GM21367 (cell line): ENCODE measurements around the gene XRN2.
A peak's percentile ranks its signal among the peaks of the same experiment; 100 is the strongest.

ENCODE experiments used
- ATAC-seq: cut with Tn5 transposase; IDR thresholded peaks from one replicate; pipeline ENCODE4 v1.9.1; 2021; ENCODE audit not compliant: unreplicated experiment

Gene XRN2

DNA sequence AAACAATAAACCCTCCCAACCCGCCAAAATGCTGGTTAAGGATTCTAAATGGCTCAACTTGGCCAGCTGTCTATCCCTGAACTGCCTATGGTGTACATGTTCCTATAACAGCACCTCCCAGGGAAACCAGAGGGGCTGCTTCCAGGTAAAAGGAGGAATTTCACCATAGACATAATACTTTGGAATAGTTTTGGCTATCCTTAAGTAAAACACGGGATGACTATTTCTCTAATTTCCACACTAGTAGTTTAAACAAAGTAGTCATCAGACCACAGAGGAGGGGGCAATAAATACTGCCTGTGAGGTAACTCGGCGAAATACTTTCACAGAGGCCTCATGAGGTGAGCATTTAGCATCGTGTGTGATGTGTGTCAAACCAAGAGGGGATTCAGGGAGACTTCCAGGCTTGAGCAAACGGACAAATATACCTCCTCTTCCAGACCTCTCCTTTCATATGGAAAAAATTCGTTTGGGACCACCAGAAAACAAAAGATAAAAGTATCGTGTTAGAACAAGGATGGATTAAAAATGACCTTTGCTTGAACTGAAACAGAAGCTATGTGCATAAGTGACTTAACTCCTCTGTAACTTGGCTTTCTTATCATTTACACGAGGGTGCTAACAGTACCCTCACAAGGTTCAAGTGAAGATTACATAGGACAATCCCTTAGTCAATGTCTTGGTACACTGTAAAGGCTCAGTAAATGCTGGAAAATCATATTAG, 1.0 kb upstream of the XRN2 start:
- ATAC-seq = no peak

DNA sequence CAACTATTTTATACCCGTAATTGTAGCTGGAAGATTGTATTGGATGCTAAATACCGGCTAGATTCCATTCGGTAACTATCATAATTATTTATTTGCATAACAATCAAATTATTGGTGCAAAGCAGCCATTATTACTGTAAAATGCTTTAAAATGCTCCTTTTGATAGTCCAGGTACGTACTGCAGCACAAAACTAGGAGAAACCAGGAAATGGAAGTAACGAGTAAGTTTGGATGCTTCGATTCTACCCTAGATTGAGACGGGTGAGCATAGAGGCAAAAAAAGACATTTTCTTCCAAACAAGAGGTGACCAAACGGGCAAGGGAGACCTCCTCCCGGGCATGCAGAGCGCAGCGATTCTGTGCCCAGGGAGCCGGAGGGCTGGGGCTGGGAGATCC, 469 bp upstream of the XRN2 start:
- ATAC-seq = no peak

DNA sequence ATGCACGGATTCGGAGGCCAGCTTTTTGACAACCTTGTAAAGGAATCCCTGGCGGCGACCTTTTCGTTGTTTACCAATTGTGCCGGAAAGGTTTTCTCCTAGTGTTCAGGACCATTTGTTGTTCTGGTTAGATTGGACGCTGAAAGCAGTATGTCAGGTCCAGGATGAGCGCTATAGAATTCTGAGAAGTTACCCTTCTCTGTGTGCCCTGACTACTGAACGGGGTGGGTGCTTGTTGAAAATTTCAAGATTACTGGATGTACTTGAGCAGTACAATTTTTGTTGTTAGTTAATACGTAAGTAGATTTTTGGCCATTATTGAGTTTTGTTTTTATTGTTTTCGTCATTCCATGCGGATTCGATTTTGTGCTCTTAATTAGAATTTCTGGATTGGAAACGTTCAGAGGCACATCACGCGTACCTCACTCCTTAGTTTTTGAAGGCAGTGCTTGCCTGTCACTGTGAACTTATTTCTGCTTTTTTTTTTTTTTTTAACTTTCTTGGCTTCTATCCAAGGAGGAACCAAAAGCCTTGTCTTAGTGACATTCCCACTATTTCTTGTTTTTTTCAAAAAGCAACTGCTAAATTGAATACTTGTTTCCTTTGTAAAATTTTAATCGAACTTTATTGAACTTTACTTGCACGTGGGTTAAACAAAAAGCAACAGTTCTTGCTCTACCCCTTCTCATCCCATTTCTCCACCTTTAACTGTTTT, 898 bp downstream of the XRN2 start:
- peak; percentile 6 for ATAC-seq

DNA sequence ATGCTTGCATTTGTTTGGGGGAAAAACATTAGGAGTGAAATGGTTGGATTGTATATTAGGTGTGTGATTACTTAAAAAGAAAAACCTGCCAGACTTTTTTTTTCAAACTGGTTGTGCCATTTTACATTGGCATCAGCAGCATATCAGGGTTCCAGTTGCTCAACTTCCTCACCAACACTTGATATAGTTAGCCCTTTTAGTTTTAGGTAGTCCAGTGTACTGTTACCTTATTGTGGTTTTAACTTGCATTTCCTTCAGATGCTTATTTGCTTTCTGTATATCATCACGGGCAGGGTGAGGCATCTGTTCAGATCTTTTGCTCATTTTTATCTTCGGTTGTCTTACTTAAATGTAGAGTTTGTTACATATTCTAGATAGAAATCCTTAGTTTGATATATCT, 5.2 kb downstream of the XRN2 start:
- ATAC-seq = no peak

DNA sequence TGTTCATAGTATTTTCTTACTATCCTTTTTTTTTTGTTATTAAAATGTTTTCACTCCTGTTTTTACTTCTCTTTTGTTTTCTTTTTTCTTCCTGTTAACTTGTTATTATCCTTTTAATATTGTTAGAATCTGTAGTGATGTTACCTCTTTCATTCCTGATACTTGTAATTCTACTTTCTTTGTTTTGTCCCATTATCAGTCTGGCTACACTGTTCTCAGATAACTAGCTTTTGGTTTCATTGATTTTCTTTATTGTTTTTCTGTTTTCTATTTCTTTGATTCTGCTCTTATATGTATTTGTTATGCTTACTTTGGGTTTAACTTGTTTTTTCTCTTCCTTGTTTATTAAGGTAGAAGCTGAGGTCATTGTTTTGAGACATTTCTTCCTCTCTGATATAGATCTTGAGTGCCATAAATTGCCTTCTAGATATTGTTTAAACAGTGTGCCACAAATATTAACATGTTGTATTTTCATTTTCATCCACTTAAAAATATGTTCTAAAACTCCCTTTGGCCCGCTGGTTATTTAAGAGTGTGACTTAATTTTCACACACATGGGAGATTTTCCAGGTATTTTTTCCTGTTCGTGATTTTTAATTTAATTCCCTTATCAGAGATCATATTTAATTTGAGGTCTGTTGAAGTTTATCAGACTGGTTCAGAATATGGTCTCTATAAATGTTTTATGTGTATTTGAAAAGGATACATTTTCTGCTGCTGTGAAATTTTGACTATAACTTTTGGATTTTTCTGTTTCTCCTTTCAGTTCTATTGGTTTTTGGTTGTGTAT, 6.7 kb downstream of the XRN2 start:
- no peak for ATAC-seq

DNA sequence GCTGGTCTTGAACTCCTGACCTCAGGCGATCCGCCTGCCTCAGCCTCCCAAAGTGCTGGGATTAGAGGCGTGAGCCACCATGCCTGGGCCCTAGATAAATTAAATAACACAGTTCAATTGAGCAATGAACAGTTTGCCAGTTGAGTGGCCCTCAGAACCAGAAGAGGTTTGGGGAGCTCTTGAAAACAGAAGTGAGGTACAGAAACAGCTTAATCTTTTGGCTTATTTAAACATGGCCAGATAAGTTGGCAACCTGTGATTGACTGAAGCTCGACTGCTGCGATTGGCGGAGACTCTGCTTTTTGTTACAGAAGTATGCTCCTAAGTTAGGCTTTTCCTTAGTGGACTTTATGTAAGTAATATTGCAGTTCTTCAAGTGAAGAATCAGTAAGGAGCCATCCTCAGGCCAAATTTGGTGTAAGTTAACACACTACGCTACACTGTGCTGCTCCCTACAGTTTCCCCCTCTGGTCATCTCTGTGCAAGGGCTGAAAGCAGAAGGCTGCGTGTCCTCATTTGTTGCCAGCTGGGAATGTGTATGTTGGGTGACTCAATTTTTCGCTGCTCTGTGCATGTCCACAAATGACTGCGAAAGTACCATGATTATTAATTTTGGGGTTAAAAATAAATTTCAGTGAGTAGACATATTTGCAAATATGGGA, 9.8 kb downstream of the XRN2 start:
- no peak for ATAC-seq

DNA sequence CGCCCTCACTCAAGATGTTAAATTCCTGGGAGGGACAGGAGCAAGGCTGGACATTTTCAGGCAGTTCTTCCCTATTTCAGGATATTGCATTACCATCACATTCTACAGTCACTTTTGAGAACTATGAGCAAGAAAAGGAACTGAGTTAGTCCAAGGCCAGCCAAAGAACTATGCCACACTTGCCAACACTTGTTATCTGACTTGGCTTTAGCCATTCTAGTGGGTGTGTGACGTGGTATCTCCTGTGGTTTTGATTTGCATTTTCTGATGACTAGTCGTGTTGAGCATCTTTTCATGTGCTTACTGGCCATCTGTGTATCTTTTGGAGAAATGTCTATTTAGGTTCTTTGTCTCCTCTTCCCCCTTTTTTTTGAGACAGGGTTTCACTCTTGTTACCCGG, 12.0 kb downstream of the XRN2 start:
- ATAC-seq = peak; percentile 42

DNA sequence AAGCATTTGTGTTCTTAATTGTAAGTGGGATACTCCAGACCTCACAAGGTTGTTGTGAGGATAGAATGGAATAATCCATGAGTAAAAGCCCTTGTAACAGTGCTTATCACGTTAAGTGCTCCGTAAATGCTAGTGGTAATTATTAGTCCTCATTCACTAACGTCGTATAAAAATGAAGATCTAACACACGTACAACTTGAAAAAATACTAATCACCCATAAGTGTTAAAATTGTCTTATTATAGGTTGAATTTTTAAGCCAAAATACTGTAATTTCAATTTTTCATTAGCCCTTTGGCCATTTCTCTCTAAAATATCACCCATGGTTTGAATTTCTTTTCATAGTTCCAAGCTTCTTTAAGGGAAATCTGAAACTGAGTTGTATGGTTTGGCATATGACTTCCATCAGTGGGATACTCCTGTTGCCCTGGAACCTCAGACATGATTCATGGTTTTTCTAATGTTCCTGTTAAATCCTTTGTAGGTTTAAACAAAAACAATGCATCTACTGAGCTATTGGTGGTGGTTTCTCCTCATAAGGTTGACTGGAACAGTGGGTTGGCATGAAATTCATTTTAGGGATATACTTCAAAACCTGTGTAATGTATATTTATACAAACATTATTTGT, 19.1 kb downstream of the XRN2 start:
- ATAC-seq = no peak

DNA sequence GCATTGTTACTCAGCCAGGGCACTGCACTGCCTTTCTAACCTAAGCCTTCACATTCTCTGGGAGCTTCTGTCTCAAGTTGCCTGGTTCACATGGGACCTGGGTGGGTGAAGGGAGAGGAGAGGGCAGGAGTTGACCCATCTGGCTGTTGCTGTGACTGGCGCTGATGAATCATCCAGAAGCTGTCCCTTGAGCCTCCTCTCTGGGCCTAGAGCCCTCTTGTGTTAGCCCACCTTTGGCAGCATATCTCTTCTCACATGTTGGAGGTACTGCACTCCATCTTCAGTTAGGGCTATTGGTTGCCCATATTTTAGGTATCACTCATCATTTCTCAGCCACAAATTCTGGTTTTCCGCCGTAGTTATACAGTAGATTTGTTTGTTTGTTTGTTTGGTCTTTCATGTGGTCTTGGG, 19.8 kb downstream of the XRN2 start:
- ATAC-seq = no peak

DNA sequence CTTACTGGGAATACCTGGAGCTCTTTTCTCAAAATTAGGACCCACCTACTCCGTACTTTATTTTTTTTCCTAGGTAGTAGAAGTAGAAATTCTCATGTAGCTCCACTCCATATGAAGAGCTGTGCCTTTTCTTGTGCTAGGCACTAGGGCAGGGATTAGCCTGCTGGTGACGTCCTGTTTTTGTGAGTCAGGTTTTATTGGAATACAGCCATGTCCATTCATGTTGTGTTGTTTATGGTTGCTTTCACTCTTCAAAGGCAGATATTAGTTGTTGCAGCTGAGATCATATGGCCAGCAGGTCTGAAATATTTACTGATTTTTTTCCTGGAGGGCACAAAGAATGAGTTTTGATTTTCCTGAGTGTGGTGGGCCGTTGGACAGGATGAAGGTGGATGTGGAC, 20.5 kb downstream of the XRN2 start:
- ATAC-seq = no peak

DNA sequence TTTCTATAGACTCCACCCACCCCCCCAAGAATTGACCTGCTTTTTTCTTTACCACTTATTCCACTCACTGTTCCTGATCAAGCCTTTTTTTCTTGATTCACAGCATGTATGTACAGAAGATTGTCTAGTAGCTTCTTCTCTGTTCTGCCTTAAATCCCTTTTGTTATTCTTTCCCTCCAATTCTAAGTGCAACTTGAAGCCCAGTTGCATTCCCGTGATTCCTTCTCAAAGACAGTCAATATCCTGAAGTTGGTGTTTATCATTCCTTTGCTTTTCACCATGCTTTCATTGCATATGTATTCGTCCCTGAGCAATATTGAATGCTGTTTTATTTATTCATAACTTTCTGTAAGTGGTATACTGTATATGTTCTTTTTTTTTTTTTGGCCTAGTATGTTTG, 21.0 kb downstream of the XRN2 start:
- no peak for ATAC-seq

DNA sequence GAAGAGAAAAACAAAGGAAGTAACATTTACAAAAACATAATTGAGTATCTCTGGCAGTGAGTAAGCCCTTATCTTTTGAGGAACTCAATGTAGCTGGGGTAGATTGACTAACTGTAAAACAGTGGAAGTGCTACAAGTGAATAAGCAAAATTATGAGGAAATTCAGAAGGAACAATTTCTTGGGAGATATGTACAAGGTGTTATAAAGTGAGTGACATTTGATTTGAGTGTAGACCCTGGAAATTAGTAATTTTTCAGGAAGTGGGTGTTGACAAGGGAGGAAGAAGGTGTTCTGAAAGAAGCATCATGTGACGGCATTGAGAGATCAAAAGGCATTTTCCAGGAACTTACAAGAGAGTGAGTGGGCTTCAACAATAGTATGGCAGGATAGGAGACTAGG, 22.2 kb downstream of the XRN2 start:
- no peak for ATAC-seq

DNA sequence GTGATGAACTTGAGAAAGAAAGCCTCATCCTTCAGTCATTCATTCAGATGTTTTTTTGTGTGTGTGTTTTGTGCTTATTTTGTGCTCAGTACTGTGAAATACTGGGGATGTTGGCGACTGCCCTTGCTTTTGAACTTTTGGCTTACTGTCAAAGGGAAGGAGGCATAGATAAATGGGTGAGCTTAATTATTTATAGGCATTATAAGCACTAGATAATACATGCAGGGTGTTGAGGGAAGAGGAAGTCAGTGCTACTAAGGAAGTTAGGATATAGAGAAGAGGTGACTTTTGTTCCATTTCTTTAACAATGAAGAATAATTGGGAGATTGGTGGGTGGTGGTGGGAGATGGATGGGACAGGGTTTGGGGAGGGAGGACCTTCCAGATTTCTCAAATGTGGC, 23.6 kb downstream of the XRN2 start:
- no peak for ATAC-seq

DNA sequence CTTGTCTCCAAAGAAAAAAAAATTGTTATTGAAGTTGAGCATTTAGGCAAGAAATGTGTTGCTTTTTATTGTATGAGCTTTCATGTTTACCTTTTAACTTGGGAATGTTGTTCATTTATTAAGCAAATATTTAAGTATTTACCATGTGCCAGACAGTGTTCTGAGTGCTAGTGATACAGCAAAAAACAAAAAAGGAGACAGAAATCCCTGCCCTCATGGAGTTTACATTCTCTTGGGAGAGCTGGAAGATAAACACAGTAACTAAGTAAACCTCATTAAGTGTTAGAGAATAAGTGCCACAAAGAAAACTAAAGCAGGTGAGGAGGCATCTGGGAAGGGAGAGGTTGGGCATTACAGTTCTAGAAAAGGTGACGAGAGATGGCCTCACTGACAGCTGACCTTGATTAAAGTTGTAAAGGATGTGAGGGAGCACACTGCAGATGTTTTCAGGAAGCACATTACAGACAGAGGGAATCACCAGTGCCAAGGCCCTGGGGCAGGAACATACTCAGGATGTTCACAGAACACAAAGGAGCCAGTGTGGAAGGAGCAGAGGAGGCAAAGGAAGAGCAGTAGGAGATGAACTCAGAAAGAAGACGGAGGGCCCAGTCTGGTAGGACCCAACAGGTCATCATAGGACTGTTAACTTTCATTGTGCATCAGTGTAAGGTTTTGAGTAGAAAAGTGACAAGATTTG, 33.5 kb downstream of the XRN2 start:
- no peak for ATAC-seq

DNA sequence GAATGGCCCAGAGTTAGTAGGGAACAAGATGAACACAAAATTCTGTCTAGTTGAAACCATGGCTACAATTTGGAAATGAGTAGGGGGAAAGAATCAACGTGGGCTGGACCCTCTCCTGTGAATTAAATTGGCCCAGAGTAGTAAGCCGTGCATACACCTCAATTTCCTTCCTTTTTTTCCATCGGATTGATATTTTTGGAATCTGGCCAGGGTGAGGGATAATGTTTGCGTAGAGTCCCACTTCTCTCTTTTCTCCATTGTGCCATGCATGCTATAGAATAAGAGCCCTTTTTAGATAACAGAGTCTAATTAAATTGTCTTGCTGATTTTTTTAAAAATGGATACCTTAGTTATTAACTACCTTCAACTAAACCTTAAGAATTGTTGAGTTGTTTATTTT, 35.2 kb downstream of the XRN2 start:
- ATAC-seq = no peak

DNA sequence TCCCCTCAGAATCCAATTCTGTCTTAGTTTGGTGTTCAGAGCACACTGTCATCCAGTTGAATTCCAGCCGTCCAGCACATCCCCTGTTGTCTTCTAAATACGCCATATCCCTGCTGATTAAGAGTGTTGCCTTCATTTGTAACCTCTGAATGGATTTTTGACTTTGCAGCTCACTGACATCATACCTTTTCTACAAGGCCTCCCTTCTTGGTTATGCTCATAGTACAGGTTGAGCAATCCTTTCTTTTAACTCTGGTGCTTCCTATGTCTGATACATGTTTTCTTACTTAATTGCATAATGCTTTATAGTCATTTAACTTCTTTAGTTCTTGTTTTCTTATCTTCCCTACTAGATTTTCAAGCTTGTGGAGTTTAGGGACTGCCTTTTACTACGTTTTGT, 36.4 kb downstream of the XRN2 start:
- ATAC-seq = no peak

DNA sequence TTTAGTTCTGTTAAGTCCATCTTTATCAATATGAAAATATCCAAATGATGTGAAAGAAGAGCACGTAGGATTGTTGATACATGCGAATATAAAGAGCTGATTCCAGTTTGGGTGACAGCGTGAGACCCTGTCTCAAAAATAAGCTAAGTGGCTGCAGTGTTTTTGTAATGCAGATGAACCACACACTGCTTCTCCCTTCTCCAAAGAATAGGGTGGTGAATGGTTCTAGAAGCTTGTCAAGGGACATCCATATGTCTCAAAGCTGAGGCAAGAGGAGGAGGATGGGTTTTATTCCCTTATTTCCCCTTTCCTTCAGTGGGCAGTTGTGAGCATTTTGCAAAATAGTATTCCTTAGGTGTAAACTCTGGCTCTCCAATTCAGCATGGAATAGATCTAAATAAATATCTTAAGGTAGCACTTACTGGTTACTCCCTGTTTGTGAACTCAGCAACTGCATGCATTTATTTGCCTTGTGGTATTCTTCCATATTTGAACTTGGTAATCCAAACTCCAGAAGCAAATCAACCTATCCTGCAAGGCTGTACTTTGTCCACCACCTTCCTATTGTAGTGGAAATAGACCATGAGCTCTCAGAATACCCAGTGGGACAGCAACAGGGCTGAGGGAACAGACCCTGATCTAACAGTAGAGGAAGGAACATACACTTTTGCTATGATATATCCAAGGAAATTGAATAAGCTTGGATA, 38.0 kb downstream of the XRN2 start:
- no peak for ATAC-seq

DNA sequence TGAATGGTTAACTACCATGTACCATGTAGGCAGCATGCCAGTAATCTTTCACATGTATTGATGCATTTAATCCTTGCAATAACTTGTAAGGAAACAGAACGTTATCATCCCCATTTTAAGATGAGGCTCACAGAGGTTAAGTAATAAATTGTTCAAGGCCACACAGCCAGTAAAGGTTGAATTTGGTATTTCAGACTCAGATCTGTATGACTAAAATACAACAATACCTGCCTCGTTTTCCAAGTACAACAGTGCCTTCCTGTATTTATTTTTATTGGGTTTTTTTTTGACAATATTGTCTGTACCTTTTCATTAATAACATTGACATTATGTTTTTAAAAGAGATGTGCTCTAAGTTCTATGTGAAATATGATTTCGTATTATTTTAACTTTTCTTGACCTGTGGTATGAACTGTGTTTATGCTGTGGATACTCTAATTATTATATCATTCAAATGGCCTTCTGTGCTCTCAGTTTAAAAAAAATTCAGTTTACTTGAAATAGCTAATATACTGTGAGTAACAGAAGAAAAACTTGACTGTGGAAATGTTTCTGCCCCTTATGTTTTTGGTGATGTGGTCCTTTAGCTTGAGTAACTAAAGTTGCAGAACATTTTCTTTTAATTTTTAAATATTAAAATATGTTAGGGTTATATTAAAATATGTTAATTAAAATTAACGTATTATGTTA, 39.7 kb downstream of the XRN2 start:
- no peak for ATAC-seq

DNA sequence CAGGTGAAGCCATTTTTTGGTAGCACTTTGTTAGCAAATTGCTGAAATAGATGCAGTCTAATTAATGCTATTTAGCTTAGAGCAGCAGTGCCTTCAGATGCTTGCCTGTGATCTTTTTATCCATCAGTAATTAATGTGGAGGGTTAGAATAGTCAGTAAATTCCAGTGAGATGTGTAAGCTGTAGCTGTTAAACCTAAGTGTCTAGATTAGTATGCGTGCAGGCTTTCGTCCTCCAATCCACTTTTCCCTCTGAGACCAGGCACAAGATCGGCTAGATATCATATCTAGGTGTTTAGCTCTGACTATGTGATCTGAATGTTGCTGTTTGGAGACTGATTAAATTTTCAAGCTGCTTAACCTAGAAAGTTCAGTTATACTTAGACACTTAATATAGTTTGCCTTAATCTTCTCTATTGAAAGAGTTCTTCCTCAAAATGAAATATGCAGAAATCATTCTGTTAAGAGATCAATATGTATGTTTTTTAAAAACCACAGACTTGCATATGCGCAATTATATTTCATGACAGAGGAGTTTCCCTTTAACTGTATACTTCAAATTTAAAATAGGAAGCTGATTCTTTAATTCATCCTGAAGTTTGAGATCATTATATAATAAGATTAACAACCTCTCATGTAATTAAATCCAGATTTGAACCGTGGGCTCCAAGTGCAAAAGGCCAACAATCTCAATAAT, 41.2 kb downstream of the XRN2 start:
- no peak for ATAC-seq
